ENCODE data around the gene FHIT.

The FHIT gene

GRCh38 chr3:60000311-60001105 lies 1250.7 kb downstream of the FHIT start:
- no peaks in the 10 kb centered on the region for H3K36me3 ChIP-seq (replicated peaks)
- TF ChIP-seq, protein P1, sequence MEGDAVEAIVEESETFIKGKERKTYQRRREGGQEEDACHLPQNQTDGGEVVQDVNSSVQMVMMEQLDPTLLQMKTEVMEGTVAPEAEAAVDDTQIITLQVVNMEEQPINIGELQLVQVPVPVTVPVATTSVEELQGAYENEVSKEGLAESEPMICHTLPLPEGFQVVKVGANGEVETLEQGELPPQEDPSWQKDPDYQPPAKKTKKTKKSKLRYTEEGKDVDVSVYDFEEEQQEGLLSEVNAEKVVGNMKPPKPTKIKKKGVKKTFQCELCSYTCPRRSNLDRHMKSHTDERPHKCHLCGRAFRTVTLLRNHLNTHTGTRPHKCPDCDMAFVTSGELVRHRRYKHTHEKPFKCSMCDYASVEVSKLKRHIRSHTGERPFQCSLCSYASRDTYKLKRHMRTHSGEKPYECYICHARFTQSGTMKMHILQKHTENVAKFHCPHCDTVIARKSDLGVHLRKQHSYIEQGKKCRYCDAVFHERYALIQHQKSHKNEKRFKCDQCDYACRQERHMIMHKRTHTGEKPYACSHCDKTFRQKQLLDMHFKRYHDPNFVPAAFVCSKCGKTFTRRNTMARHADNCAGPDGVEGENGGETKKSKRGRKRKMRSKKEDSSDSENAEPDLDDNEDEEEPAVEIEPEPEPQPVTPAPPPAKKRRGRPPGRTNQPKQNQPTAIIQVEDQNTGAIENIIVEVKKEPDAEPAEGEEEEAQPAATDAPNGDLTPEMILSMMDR (IDR thresholded peaks at IDR 0.05; ENCODE audit: low read depth, low read length, missing control alignments): no peak
- H3K27ac ChIP-seq: no peak overlapping the region
- no peak for DNase-seq
- no peak overlapping the region for H3K4me3 ChIP-seq (ENCODE audit: low read depth, low read length)
- no peaks in the 10 kb centered on the region for H3K27me3 ChIP-seq (replicated peaks)
- in situ Hi-C loops (cut with HindIII; ENCODE audit: low pct_ligation_motif_present, low sequenced_read_pairs): no loop called here

DNA sequence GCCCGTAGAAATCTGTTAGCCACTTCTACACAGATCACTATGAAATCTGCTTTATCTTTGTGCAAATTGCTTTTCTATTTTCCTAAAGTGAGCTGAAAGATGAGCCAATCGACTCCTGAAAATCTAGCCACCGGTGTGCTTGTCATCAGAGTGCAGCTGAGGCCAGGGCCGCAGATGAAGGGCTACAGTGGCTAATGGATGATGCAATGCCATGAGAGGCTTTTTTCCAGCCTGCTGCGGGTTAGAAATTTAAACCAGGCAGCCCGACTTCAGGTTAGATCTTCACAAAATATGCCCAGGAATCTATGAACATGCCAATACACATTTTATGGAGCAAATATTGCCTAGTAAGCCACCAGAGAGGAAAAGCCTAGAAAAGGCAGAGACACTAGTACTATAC lies 1253.2 kb downstream of the FHIT start:
- H3K36me3 ChIP-seq (replicated peaks): no peaks in the 10 kb centered on the region
- H3K4me3 ChIP-seq (ENCODE audit: low read depth, low read length): no peak overlapping the region
- no peaks in the 10 kb centered on the region for H3K27me3 ChIP-seq (replicated peaks)
- TF ChIP-seq, protein P1 (IDR thresholded peaks at IDR 0.05; ENCODE audit: low read depth, low read length, missing control alignments): no peak
- in situ Hi-C loops (cut with HindIII; ENCODE audit: low pct_ligation_motif_present, low sequenced_read_pairs): no loop called here
- no peak for DNase-seq
- no peak overlapping the region for H3K27ac ChIP-seq

DNA sequence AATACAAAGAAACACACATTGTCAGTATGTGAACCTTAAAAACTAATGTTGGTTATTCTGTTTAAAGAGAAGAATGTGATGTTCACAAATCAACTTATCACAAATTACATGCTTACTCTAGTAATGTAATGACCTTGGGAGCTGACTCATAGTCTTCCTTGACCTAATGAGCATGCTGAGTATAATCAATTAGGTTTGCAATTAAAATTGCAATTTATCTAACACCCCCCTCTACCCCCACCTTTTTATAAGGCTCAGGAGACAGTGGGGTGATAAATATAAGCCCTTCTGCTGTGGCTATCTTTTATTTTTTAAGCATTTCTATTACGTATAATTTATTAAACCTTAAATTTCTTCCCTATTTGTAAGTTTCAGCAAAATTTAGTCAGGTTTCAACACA lies 1253.7 kb downstream of the FHIT start:
- TF ChIP-seq, protein P1 (IDR thresholded peaks at IDR 0.05; ENCODE audit: low read depth, low read length, missing control alignments): no peak
- in situ Hi-C loops (cut with HindIII; ENCODE audit: low pct_ligation_motif_present, low sequenced_read_pairs): no loop called here
- Histone ChIP-seq H3K36me3 (replicated peaks) (no peaks in the 10 kb centered on the region), H3K27ac (no peak overlapping the region), H3K4me3 (ENCODE audit: low read depth, low read length) (no peak overlapping the region), H3K27me3 (replicated peaks) (no peaks in the 10 kb centered on the region)
- DNase-seq: no peak

DNA sequence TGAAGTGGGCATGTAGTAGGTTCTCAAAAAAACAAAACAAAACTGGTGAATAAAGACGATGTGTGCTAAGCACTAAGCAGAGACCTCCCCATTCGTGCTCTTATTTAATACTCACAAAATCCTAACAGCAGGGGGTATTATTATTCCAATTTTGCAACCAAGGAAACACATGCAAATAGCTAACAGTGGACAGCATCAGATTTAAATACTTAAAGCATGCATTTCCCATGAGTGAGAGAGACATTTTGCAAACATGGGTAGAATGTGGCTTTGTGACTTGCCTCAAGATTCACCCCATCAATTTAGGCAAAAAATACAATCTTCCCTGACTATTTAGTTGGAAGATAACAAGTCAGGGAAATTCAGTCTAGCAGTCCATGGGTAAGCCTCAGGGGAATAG lies 1255.2 kb downstream of the FHIT start:
- Histone ChIP-seq H3K27ac (no peak overlapping the region), H3K36me3 (replicated peaks) (no peaks in the 10 kb centered on the region), H3K27me3 (replicated peaks) (no peaks in the 10 kb centered on the region), H3K4me3 (ENCODE audit: low read depth, low read length) (no peak overlapping the region)
- TF ChIP-seq, protein P1 (IDR thresholded peaks at IDR 0.05; ENCODE audit: low read depth, low read length, missing control alignments): no peak
- no peak for DNase-seq
- in situ Hi-C loops (cut with HindIII; ENCODE audit: low pct_ligation_motif_present, low sequenced_read_pairs): no loop called here

DNA sequence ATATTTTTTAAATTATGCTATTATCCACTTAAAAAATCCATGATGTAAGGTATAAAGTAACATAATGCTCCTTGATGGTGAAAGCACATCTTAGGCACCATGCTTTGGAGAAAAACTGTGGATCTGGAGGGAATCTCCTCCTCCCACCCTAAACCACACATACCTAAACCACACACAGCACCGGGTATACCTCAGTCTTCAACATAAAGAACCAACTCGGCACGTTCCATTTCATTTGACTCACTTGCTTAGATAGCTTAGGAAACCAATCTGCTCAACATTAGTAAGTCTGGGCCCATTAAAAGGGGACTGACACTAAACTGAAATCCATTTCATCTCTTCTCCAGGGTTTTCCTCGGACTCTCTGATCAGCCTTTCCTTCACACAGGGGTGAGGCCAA lies 1255.7 kb downstream of the FHIT start:
- no peak overlapping the region for H3K4me3 ChIP-seq (ENCODE audit: low read depth, low read length)
- no peak overlapping the region for H3K27ac ChIP-seq
- H3K27me3 ChIP-seq (replicated peaks): no peaks in the 10 kb centered on the region
- no peaks in the 10 kb centered on the region for H3K36me3 ChIP-seq (replicated peaks)
- TF ChIP-seq, protein P1 (IDR thresholded peaks at IDR 0.05; ENCODE audit: low read depth, low read length, missing control alignments): no peak
- in situ Hi-C loops (cut with HindIII; ENCODE audit: low pct_ligation_motif_present, low sequenced_read_pairs): no loop called here
- no peak for DNase-seq
